Smooth muscle cell of the brain vasculature (primary cell): ENCODE data around the gene MR1.

Source experiments
- DNase-seq: peaks from one replicate; pipeline ENCODE4 v3.0.0-alpha.2; 2012; ENCODE audit warnings: low read depth, low spot score

The MR1 gene

DNA sequence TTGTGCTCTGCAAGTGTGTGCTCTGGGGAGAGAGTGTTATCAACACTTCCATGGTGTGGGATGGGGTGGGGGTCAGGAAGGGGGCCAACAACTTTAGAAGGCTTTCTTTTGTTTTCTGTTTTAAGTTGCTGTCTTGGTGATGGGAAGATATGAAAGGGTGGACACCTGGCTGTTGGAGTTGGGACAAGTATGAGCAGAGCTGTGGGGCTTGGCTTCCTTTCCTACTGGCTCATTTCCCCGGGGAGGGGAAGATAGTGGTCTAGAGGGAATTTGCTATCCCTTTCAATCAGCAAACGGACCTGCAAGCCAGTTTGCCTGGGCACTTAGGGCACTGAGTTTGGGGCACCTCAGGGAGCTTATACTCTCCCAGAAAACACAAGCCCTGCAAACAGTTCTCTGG lies 73.9 kb downstream of the MR1 start:
- no peak for DNase-seq

DNA sequence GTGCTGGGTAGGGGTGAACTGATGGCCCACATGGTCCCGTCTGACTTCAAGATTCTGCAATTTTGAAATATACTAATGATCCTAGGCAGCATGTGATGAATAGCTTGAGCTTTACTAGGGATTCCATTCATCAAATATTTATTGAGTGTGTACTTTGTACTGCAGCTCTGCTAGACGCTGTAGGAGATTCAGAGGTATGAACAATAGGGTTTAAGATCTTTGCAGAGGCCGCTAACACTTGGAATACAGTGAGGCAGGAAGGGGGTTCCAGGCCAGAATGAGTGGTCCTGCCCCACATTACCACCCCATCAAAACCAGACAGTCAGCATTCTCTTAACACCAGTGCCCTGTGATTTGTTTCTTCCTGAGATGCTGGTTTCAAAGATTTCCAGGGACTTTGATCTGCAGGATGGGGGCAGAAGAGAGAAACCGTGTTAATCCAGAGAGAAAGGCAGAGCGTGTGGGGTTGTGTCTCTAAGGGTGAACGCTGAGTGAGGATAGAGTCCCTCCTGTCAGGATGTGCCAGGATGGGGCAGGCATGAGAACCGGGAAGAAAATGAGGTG lies 74.6 kb downstream of the MR1 start:
- no peak for DNase-seq

DNA sequence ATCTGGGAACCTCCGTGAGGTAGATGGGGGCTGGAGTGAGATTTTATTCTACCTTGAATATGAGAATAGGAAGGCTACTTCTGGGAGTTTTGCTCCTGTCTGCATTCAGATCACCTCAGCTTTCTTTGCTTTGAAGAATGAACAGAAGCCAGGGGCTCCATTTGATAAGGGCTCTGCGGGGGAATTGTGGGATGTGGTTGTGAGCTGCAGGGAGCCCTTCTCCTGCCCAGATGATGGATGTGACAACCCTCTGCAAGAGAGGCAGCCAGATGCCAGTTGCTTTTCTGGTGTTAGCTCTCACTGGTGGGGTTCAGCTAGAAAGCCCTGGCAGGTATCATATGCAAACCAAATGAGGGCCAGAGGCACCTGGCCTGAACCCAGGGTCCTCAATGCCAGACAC lies 76.2 kb downstream of the MR1 start:
- no peak for DNase-seq
